Mammary epithelial cell (primary cell): Measurements from ENCODE around the gene TOP2B.

Source experiments
- EZH2 ChIP-seq: IDR thresholded peaks from 2 replicates; pipeline ENCODE4 v1.6.1; 2012; ENCODE audit warnings: low read length, inconsistent platforms, borderline replicate concordance
- TF ChIP-seq, protein P1 (sequence below), 2 donors: IDR thresholded peaks in 1 of 2; conservative IDR thresholded peaks in 1 of 2; 2 replicates each; pipeline ENCODE4 v1.5.1; 2011 to 2012; ENCODE audit warnings: inconsistent platforms in 2 of 2, low read length in 2 of 2, mild to moderate bottlenecking in 2 of 2, control low read depth in 1 of 2, low read depth in 1 of 2; ENCODE audit not compliant: insufficient read depth in 1 of 2; ENCODE audit errors: extremely low read depth in 1 of 2

DNA sequence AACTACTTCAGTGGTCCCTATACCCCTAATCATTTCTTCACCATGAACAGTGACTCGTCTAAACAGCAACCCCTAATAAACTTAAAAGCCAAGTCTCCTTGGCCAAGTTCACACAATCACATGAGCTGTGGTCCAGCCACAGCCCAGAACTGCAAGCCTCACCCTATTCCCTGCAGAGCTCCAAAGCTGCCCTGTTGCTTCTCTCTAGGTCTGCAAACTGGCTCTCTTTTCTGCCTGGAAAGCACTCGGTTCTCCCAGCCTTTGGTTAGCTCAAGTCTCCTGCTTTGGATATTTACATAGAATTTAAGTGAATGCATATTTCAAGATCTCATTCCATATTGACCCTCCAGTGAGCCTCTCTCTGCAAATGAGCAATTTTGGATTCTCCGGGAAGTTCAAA is 107.0 kb downstream of the TOP2B start:
- TF ChIP-seq, protein P1, sequence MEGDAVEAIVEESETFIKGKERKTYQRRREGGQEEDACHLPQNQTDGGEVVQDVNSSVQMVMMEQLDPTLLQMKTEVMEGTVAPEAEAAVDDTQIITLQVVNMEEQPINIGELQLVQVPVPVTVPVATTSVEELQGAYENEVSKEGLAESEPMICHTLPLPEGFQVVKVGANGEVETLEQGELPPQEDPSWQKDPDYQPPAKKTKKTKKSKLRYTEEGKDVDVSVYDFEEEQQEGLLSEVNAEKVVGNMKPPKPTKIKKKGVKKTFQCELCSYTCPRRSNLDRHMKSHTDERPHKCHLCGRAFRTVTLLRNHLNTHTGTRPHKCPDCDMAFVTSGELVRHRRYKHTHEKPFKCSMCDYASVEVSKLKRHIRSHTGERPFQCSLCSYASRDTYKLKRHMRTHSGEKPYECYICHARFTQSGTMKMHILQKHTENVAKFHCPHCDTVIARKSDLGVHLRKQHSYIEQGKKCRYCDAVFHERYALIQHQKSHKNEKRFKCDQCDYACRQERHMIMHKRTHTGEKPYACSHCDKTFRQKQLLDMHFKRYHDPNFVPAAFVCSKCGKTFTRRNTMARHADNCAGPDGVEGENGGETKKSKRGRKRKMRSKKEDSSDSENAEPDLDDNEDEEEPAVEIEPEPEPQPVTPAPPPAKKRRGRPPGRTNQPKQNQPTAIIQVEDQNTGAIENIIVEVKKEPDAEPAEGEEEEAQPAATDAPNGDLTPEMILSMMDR (conservative IDR thresholded peaks at IDR 0.05 in 1 of 2, IDR thresholded peaks at IDR 0.05 in 1 of 2; ENCODE audit: extremely low read depth in 1 of 2, insufficient read depth in 1 of 2, low read depth in 1 of 2, low read length in 2 of 2), result no peak
- no peak for TF ChIP-seq EZH2
